COLO829 (cell line): ENCODE results near the gene ATRX.

Experiments
- DNase-seq: peaks from one replicate; pipeline ENCODE4 v3.0.0; 2012; ENCODE audit warnings: low spot score

Gene ATRX

GRCh38 chrX:77493677-77494553 is 292.1 kb downstream of the ATRX start:
- no peak for DNase-seq

GRCh38 chrX:77484045-77484444 is 302.0 kb downstream of the ATRX start:
- no peak for DNase-seq

DNA sequence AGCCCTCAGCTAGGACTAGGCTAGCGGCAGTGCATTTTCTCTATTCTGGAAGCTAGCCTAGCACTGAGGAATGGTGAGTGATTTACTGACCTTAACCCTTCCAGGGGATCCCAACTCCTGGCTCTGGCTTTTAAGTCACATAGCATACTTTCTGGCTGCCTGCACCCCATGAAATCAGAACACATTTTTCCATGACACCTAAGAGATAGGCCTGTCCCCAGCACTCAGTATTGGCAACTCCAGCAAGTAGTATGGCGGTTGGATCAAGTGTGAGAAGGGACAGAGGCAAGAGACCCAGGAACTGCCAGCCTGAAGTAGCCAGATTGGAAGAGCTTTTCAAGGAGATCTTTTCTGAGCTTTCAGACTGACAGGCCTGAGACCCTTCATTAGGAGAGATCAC is 330.6 kb downstream of the ATRX start:
- no peak for DNase-seq
